Memory B cell (primary cell): ENCODE measurements around the gene DDX42.

Experiments used
- ATAC-seq: fragments of 150-1000 bp; cut with Tn5 transposase; 2 replicates; pipeline ENCODE4 v1.10.0; 2021; ENCODE audit warnings: low read depth, mild to moderate bottlenecking, moderate library complexity
- DNase-seq, 2 donors: peaks; one replicate each; pipeline ENCODE4 v3.0.0; 2022; ENCODE audit warnings: low spot score in 2 of 2
- H3K27ac Mint-ChIP-seq: one replicate; pipeline ENCODE4 v1.8.0; 2022; ENCODE audit warnings: mild to moderate bottlenecking, moderate library complexity, mixed read lengths
- H3K27me3 Mint-ChIP-seq: one replicate; pipeline ENCODE4 v1.8.0; 2022; ENCODE audit warnings: mixed read lengths
- H3K36me3 Mint-ChIP-seq: one replicate; pipeline ENCODE4 v1.8.0; 2022; ENCODE audit warnings: mild to moderate bottlenecking, mixed read lengths
- H3K4me1 Mint-ChIP-seq: one replicate; pipeline ENCODE4 v1.8.0; 2022; ENCODE audit warnings: mixed read lengths
- H3K4me3 Mint-ChIP-seq: one replicate; pipeline ENCODE4 v1.8.0; 2022; ENCODE audit warnings: mild to moderate bottlenecking, moderate library complexity, mixed read lengths
- H3K9me3 Mint-ChIP-seq: one replicate; pipeline ENCODE4 v1.8.0; 2022; ENCODE audit warnings: mixed read lengths

The DDX42 gene

DNA sequence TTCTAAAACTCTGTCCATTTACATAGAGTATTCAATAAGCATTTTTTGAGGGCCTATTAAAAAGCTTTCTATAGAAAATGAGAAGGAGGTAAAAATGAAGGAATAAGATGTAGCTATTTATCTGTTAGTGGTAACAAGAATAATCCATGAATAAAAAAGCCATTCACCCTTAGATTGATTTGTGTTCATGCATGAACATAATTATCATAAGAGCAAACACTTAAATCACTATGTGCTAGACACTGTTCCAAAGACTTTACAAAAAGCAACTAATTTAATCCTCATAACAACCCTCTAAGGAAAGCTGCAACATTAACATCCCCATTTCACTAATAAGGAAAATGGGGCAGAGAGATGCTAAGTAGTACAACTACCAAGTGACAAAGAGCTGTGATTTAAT, 7.2 kb upstream of the DDX42 start:
- Mint-ChIP-seq H3K27me3 (no peaks in the 10 kb centered on the region), H3K27ac (no peak overlapping the region), H3K4me3 (no peak overlapping the region), H3K36me3 (peaks cover 11% of the 10 kb centered on the region), H3K9me3 (no peaks in the 10 kb centered on the region), H3K4me1 (peaks cover 22% of the 10 kb centered on the region)
- ATAC-seq (no peak), DNase-seq (no peak)

- Mint-ChIP-seq H3K4me1 (peaks cover 23% of the 10 kb centered on the region), H3K27ac (no peak overlapping the region), H3K36me3 (peaks cover 8% of the 10 kb centered on the region), H3K4me3 (no peak overlapping the region), H3K9me3 (no peaks in the 10 kb centered on the region), H3K27me3 (no peaks in the 10 kb centered on the region)
- no peak for DNase-seq
- no peak for ATAC-seq
These were observed 5.5 kb upstream of the DDX42 start for GRCh38 chr17:63768433-63768832.

DNA sequence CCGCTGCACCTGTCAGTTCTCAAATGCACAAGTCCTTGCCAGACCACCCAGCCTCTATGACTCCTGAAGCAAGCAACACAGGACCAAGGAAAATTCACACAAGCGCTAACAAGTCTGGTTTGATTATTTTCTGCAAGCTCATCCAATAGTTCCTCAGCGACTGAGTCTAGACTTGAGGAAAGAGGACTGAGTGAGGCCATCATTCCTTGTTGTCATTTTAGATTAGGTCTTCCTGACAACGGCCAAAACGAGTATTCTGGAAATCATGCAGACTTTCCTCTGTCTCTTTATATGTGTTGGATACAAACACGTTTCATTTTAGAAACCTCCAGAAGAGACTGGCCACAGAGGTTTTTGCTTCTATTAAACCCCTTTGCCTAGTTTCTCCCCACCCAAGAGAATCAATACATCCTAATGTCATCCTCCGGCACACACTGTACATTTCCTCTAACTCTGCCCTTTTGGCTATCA, 1.1 kb upstream of the DDX42 start:
- Mint-ChIP-seq H3K27ac (peak overlapping the region; percentile 98), H3K9me3 (no peaks in the 10 kb centered on the region), H3K27me3 (no peaks in the 10 kb centered on the region), H3K4me1 (peaks cover 32% of the 10 kb centered on the region), H3K4me3 (peak overlapping the region; percentile 93), H3K36me3 (peaks cover 5% of the 10 kb centered on the region)
- ATAC-seq: no peak
- peak in 1 of 2 donors; percentile 2 for DNase-seq

DNA sequence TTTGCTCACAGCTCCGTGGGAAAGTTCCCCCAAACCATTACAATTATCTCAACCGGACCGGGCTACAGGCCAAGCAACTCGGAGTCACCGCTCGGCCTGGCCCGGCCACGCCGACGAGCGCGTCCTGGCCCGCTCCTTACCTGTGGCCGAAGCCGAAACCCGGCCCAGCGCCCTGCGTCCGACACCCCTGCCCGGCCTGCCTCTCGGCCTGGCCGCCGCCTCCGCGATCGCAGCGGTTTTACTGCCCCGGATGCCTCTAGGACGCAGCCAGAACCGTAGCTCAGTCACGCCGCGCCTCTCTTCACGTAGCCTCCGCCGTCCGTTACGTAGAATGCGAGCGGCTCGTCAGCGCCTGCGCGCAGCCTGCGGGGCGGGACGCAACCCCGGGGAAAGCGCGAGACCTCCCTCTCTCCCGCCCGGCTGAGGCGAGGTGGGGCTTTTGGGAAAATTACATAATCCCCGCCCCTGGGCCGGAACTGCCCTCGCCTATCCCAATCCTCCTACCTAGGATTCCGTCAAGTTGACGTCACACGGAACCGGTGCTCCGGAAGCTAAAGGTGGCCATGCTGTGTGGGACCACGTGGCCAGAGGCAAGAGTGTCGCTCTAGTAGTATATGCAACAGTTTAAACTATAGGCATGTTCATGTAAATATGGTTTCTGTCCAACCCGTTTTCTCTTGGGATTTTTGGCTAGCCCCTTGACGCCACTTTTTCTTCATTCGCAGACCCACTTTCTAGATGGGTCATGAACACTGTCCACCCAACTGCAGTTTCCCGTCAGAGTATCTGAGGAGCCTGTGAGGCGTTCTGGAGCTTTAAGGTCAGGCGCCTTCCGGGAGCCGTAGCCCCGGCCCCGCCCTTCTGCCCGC, 464 bp upstream of the DDX42 start, which contains the start of gene CCDC47:
TSS of gene CCDC47 (minus strand) at position 326 of the 869 bp plus-strand sequence. CDS start 7,422 bp downstream, outside the sequence.
- Mint-ChIP-seq H3K27me3 (no peaks in the 10 kb centered on the region), H3K36me3 (peaks cover 7% of the 10 kb centered on the region), H3K4me1 (peaks cover 36% of the 10 kb centered on the region), H3K4me3 (peak within 1 kb of the TSS; percentile 93), H3K27ac (peak within 1 kb of the TSS; percentile 98), H3K9me3 (no peaks in the 10 kb centered on the region)
- ATAC-seq: peak; percentile 82
- DNase-seq: peak; percentile 96 to 98

- peak overlapping the region; percentile 98 for H3K27ac Mint-ChIP-seq
- DNase-seq: no peak
These were observed 947 bp downstream of the DDX42 start for GRCh38 chr17:63774969-63775265.

DNA sequence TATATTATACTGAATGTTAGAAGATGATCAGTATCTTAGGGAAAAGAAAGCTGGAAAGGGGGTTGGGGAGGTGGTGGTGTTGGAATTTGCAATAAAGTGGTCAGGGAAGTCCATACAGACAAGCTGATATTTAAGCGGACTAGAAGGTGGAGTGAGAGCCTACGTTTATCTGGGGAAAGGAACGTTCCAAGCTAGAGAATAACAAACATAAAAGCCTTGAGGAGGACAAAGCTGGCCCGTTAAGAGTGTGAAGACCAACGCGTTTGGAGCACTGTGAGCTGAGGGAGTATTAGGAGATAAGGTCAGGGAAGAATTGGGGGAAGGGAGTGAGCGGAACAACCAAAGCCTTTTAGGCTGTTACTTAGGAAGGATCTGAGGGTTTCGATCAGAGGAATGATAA, 1.4 kb downstream of the DDX42 start:
- peak overlapping the region; percentile 93 for H3K4me3 Mint-ChIP-seq
- peak overlapping the region; percentile 98 for H3K27ac Mint-ChIP-seq
- ATAC-seq: no peak
- peaks cover 4% of the 10 kb centered on the region for H3K36me3 Mint-ChIP-seq
- peaks cover 35% of the 10 kb centered on the region for H3K4me1 Mint-ChIP-seq
- no peaks in the 10 kb centered on the region for H3K27me3 Mint-ChIP-seq
- H3K9me3 Mint-ChIP-seq: no peaks in the 10 kb centered on the region
- no peak for DNase-seq

More at GRCh38 chr17:63774969-63775265, 947 bp downstream of the DDX42 start:
- Mint-ChIP-seq H3K4me1 (peaks cover 36% of the 10 kb centered on the region), H3K36me3 (peaks cover 7% of the 10 kb centered on the region), H3K9me3 (no peaks in the 10 kb centered on the region), H3K4me3 (peak overlapping the region; percentile 93), H3K27me3 (no peaks in the 10 kb centered on the region)
- no peak for ATAC-seq

DNA sequence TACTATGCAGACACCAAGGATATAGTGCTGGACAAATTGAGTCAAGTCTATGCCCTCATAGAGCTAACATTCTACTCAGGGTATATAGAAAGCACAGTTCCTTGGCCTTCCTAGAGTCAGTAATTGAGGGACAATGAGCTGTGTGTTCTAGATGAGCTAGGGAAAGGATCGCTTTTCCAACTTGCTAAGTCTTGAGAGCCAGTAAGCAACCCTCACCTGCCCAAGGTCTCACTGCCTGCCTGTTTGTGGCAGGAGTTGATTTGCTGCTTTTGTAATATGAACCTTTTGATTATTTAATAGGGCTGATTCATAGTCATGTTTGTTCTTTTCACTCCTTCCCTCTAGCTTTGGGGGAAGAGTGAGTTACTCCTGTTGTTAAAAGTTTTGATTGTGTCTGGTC, 6.5 kb downstream of the DDX42 start:
- DNase-seq (no peak), ATAC-seq (no peak)
- H3K4me3 Mint-ChIP-seq: no peak overlapping the region
- no peaks in the 10 kb centered on the region for H3K27me3 Mint-ChIP-seq
- peaks cover 11% of the 10 kb centered on the region for H3K36me3 Mint-ChIP-seq
- peaks cover 39% of the 10 kb centered on the region for H3K4me1 Mint-ChIP-seq
- H3K9me3 Mint-ChIP-seq: no peaks in the 10 kb centered on the region
- no peak overlapping the region for H3K27ac Mint-ChIP-seq

- H3K9me3 Mint-ChIP-seq: no peaks in the 10 kb centered on the region
- DNase-seq (no peak), ATAC-seq (no peak)
- peaks cover 37% of the 10 kb centered on the region for H3K4me1 Mint-ChIP-seq
- H3K4me3 Mint-ChIP-seq: no peak overlapping the region
- no peaks in the 10 kb centered on the region for H3K27me3 Mint-ChIP-seq
- no peak overlapping the region for H3K27ac Mint-ChIP-seq
- H3K36me3 Mint-ChIP-seq: peaks cover 11% of the 10 kb centered on the region
These were observed 7.0 kb downstream of the DDX42 start for GRCh38 chr17:63780928-63781327.

DNA sequence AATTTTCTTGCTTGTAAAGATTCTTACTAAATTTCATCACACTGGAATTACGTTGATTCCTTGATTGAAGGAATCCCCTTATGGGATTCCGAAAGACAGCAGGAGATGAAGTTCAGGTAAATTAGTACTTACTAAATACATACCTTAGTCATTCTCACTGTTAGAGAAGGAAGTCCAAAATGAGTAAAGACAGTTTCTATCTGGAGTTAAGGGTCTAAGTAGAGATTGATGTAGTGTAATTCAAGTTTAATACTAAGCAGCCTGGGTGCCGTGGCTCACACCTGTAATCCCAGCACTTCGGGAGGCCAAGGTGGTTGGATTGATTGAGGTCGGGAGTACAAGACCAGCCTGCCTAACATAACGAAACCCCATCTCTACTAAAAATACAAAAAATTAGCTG, 9.6 kb downstream of the DDX42 start:
- peak overlapping the region; percentile 40 for H3K27ac Mint-ChIP-seq
- H3K27me3 Mint-ChIP-seq: no peaks in the 10 kb centered on the region
- no peak for ATAC-seq
- peaks cover 24% of the 10 kb centered on the region for H3K4me1 Mint-ChIP-seq
- H3K9me3 Mint-ChIP-seq: no peaks in the 10 kb centered on the region
- H3K4me3 Mint-ChIP-seq: no peak overlapping the region
- DNase-seq: no peak
- peaks cover 8% of the 10 kb centered on the region for H3K36me3 Mint-ChIP-seq

- Mint-ChIP-seq H3K27me3 (no peaks in the 10 kb centered on the region), H3K9me3 (no peaks in the 10 kb centered on the region), H3K36me3 (peaks cover 8% of the 10 kb centered on the region), H3K27ac (no peak overlapping the region), H3K4me3 (no peak overlapping the region), H3K4me1 (peaks cover 21% of the 10 kb centered on the region)
- ATAC-seq: no peak
- DNase-seq: no peak
These were observed 11.6 kb downstream of the DDX42 start for GRCh38 chr17:63785556-63785955.

DNA sequence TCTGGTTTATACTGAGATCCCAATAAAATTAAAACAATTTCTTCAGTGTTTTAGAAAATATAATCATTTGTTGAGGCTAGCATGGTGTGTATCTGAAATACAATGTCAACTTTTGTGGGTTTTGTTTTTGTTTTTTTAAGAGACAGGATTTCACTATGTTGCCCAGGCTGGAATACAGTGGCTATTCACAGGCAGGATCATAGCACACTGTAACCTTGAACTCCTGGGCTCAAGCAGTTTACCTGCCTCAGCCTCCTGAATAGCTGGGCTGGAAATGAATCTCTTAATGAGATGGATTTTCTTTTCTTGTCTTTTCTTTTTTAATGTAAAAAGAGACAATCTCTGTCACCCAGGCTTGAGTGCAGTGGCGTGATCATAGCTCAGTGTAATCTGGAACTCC, 12.1 kb downstream of the DDX42 start:
- no peak overlapping the region for H3K4me3 Mint-ChIP-seq
- peaks cover 6% of the 10 kb centered on the region for H3K36me3 Mint-ChIP-seq
- no peaks in the 10 kb centered on the region for H3K9me3 Mint-ChIP-seq
- no peak overlapping the region for H3K27ac Mint-ChIP-seq
- no peaks in the 10 kb centered on the region for H3K27me3 Mint-ChIP-seq
- ATAC-seq (no peak), DNase-seq (no peak)
- H3K4me1 Mint-ChIP-seq: peaks cover 19% of the 10 kb centered on the region

DNA sequence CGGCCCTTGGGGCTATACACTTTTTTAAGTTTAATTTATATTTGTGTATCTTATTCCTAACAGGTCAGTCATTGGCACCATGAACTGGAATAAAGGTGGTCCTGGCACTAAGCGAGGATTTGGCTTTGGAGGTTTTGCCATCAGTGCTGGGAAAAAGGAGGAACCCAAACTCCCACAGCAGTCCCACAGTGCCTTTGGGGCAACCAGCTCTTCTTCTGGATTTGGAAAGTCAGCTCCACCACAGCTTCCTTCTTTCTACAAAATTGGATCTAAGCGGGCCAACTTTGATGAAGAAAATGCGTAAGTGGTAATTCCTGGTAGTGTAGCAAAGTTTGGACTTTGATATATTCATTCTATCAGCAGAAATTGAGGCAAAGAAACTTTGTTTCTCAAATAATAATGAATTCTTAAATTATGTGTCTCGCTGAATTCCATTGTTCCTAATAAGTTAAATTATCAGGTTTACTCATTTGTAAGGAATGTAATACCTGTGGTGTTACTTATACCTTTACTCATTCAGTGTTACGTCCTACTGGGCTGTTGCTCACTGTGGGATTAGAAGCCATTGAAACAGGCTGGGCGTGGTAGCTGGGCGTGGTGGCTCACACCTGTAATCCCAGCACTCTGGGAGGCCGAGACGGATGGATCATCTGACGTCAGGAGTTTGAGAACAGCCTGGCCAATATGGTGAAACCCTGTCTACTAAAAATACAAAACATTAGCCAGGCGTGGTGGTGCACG, 13.2 kb downstream of the DDX42 start:
- Mint-ChIP-seq H3K4me1 (peaks cover 16% of the 10 kb centered on the region), H3K27me3 (no peaks in the 10 kb centered on the region), H3K4me3 (no peak overlapping the region), H3K27ac (no peak overlapping the region), H3K36me3 (peaks cover 6% of the 10 kb centered on the region), H3K9me3 (no peaks in the 10 kb centered on the region)
- ATAC-seq (no peak), DNase-seq (no peak)

GRCh38 chr17:63790057-63790456, 16.1 kb downstream of the DDX42 start:
- peaks cover 16% of the 10 kb centered on the region for H3K36me3 Mint-ChIP-seq
- no peaks in the 10 kb centered on the region for H3K27me3 Mint-ChIP-seq
- DNase-seq (no peak), ATAC-seq (no peak)
- no peak overlapping the region for H3K4me3 Mint-ChIP-seq
- no peaks in the 10 kb centered on the region for H3K4me1 Mint-ChIP-seq
- H3K27ac Mint-ChIP-seq: no peak overlapping the region
- no peaks in the 10 kb centered on the region for H3K9me3 Mint-ChIP-seq

- Mint-ChIP-seq H3K4me1 (no peaks in the 10 kb centered on the region), H3K27me3 (no peaks in the 10 kb centered on the region), H3K9me3 (no peaks in the 10 kb centered on the region), H3K4me3 (no peak overlapping the region), H3K36me3 (peaks cover 18% of the 10 kb centered on the region), H3K27ac (peak overlapping the region; percentile 41)
- DNase-seq (no peak), ATAC-seq (no peak)
These were observed 18.2 kb downstream of the DDX42 start for GRCh38 chr17:63792055-63792729.
